HG02588 (cell line): ENCODE measurements around the gene MPG.

Experiments
- ATAC-seq: cut with Tn5 transposase; IDR thresholded peaks from one replicate; pipeline ENCODE4 v1.9.1; 2021; ENCODE audit warnings: mild to moderate bottlenecking, moderate library complexity; ENCODE audit not compliant: unreplicated experiment

MPG gene

GRCh38 chr16:66309-67182, 11.5 kb upstream of the MPG start:
- ATAC-seq: no peak

DNA sequence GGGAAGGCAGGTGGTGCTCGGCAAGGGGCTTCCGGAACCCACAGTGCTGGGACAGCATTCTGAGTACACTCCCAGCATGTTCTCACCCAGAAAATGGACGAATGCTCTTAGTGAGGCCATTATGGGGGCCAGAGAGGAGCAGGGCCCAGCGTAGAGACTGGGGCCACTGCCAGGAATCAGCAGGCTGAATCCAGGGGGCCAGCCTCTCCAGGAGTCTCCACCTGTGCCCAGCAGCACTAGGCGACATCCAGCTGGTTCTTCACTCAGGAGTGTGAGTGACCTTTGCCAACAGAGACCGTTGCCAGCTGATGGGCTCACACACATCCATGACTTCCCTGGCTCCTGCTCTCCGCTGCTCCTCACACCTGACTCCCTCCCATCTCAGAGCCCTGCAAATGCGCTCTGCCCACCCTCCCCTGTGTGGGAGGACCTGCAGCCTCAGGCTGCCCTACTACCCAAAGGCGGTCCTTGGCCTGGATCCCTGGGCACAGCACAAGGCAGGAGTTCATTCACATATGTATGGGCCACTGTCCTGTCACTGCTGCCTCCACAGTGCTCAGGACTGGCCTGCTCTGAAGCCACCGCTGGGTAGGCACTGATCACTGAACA, 10.7 kb upstream of the MPG start:
- ATAC-seq: no peak

DNA sequence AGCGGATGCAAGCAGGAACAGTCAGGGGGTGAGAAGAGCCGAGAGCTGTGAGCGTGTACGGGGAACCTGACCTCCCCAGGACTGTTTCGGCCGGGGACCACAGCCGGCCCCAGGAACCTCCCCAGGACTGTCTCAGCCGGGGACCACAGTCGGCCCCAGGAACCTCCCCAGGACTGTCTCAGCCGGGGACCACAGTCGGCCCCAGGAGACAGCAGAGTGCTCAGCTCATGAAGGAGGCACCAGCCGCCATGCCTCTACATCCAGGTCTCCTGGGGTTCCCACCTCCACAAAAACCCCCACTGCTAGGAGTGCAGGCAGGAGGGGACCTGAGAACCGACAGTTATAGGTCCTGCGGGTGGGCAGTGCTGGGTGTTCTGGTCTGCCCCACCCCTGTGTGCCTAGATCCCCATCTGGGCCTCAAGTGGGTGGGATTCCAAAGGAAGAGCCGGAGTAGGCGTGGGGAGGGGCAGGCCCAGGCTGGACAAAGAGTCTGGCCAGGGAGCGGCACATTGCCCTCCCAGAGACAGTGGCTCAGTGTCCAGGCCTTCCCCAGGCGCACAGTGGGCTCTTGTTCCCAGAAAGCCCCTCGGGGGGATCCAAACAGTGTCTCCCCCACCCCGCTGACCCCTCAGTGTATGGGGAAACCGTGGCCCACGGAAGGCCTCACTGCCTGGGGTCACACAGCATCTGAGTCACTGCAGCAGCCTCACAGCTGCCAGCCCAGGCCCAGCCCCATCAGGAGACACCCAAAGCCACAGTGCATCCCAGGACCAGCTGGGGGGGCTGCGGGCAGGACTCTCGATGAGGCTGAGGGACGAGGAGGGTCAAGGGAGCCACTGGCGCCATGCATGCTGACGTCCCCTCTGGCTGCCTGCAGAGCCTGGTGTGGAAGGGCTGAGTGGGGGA, 9.9 kb upstream of the MPG start:
- no peak for ATAC-seq

GRCh38 chr16:69181-69580, 8.8 kb upstream of the MPG start:
- ATAC-seq: no peak

DNA sequence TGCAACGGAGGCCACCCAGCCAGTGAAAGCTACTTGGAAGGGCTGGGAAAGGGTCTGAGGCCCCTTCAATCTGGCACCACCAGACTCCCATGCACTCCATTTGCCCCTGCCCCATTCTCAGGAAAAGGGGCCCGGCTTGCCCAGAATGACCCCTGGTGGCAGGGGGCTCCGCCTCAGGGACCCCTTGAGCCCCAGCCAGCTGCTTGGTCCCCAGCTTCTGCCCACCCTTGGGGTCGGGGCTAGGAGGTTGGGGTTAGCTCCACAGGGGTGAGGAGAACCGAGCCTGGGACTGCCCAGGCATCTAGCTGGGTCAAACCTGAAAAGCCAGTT, 6.8 kb upstream of the MPG start:
- no peak for ATAC-seq

DNA sequence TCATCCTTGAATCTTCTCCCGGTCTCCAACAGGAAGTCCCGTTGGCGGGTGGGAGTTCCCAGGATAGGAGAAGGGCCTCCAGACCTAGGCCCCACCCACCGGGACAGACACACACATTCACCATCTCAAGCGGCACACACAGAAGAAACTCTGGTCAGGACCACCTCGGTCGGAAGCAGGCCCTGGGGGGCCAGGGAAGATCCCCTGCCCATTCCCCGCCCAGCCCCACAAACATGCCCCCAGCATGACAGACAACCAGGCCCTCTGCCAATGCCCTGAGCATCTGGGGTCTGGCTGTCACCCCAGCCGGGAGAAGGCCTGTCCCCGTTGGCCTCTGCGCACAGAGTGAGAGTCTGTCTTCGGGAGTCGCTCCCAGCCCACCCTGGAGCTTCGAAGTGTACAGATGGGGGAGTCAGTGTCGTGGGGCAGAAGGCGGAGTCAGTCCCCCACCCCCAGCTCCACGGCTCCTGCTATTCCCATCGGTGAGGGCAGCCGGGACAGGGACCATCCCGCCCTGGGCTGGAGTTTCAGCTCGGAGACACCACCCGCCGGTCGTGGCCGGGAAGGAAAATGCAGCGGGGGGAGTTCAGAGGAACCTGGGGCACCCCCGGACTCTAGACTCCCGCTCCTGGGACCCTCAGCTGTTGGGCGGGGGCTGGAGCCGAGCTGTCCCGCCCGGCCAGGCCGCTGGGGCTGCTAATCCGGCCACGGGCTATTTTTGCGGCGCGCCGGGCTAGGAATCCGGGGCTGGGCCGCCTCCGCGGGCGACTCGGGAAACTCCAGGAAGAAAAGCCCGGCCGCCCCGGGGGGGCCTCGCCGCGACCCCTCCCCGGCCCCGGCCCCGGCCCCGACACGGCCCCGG, 6.3 kb upstream of the MPG start:
- ATAC-seq: no peak

GRCh38 chr16:72561-73548, 5.2 kb upstream of the MPG start, which contains the start of gene RHBDF1:
RHBDF1 (minus strand) TSS chr16:72631; CDS start chr16:65015, 7,616 bp downstream.
- no peak for ATAC-seq

GRCh38 chr16:74051-74746, 3.8 kb upstream of the MPG start:
- no peak for ATAC-seq

- ATAC-seq: no peak
These were observed 3.2 kb upstream of the MPG start for GRCh38 chr16:74747-75334.

DNA sequence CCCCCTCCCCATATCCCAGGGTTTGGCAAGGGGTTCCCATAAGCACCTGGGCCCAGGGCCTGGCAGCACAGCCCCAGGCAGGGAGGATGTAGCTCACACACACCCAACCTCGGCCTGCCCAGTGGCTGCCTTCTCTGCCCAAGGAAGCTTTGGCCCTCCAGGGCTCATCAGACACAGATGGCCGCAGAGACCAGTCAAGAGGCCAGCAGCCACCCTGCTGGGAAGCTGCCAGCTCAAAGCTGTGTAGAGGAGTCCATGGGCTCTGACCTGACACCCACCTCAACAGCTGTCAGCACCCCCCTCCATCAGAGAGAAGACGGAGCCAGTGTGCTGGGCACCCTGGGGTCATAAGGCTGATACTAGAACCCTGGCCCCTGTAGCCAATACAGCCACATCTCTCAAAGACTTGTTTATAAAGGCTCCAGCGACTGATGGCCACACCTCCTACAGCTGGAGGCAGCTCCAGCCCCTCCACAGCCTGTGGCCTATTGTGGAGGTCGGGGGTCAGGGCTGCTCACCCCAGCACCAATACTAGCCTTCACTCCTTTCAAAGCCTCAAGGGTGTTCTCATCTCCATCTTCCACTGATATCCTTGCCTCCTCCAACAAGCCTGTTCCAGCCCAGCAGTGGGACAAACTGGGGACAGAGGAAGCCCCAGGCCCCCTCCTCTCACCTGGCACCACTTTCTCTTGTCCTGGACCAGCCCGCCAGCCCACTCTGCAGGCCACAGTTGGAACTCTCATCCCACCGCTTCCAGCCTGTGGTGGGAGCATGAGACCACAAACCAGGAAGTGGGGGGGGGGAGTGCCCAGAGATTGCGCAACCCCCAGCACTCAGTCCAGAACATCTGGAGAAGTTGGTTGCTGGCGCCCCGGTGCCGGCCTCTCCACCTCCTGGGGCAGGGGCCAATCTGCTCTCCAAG, 2.2 kb upstream of the MPG start:
- ATAC-seq: no peak

DNA sequence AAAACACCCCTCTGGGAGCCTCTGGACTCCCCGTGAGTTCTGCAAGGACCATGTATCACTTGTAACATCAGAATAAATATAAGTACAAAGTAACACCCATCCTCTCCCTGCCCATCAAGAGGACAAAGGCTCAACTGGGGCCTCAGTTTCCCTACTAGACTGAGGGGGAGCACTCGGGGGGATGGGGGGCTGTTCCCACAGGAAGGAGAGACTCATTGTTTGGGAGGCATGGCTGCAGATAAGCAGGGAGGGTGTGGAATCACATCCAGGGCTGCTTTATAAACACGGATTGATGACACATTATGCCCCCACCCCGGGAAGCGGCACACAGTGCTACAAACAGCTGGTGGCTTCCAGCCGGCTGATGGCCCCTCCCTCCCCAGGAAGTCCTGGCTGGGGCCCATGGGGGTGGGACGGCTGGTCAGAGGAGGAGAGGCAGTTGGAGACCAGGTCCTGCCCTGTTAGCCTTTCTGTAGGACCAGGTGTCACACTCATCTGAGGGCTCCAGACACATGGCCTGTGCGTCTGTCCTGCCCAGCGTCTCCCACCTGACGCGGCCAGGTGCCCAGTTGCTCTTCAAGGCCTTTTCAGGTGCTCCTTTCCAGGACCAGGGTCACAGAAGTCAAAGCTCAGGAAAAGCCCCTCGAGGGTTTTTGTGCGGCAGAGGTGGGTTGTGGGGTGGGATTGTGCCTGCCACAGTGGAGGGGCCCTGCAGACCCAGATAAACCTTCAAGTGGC, 1.3 kb upstream of the MPG start:
- ATAC-seq: no peak

- peak; percentile 28 for ATAC-seq
These were observed 685 bp upstream of the MPG start for GRCh38 chr16:77273-77806.

DNA sequence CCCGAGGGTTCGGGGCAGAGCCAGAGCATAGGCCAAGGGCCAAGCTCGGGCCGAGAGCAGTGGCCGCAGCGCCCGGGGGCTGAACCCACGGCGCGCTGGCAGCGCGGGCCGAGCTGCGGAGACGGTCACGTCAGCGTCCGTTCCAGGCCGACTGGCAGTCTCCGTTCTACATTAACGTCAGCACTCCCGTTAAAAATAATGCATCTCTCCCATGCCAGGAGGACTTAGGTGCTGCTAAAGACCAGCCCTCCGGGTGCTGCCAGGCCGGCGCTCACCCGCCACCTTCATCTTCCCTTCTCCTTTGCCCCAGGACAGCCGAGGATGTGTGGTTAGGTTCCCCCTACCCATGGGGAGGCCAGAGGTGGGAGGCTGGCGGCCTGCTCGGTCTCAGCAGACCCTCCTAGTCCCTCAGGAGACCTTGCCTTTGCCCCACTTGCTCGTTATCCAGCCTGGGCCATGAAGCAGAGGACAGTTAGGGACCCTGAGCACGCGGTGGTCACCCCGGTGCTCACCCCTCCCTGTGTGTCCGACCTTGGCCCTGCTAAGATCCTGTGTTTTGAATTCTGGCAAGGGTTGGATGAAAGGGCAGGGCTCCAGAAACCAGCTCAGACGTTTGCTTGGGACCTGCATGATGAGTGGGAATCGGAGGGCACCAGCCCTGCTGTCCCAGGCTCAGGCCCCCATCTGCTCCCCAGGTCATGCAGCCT, 572 bp downstream of the MPG start:
- peak; percentile 14 for ATAC-seq

DNA sequence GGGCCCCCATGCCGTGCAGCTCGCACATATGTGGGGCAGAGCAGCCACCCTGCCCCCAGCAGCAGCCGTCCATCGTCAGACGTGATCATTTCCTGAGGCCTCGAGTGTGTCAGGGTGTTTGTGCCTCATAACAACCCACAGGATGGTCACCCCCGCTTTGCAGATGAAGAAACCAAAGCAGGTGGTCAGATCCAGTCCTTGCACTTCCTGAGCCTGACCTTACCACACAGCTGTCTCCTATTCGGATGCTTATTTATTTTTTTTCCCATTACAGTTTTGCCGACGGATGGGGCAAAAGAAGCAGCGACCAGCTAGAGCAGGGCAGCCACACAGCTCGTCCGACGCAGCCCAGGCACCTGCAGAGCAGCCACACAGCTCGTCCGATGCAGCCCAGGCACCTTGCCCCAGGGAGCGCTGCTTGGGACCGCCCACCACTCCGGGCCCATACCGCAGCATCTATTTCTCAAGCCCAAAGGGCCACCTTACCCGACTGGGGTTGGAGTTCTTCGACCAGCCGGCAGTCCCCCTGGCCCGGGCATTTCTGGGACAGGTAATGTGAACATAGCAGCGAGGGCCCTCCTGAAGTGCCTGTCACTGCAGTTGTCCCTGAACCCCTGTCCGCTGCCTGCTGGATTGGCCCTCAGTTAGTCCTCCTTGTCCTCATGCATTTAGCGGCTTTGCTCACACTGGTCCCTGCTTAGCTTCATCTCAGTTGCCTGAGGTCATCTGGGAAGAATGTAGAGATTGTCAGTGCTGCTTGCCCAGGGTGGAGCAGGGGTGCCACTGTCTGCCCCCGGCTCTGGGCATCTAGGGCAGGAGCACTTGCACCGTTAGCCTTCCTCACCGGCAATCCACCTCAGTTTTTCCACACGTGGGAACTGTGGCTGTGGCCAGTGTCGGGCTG, 1.4 kb downstream of the MPG start:
- ATAC-seq: no peak
